GM18502 (cell line): Measurements from ENCODE around the gene SEC22A.

Experiments used
- ATAC-seq: cut with Tn5 transposase; IDR thresholded peaks from one replicate; pipeline ENCODE4 v1.9.1; 2021; ENCODE audit warnings: mild to moderate bottlenecking; ENCODE audit not compliant: unreplicated experiment, poor library complexity

The SEC22A gene

DNA sequence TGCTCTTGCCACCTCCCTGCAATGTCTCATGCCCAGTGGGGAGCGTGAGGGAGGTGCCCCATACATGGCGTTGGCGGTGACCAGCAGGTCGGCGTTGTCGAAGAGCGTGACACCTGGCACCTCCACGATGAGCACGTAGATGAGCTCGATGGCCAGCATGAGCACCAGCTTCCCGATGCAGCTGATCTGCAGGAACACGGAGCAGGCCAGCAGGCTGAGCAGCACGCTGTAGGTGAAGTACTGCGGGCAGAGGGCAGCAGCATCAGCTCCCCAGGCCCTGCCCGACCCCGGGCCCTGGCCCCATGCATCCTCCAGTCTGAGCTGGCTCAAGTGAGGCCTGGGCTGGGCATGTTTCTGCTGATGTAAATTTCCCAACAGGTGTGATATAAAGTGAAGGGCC lies 98.3 kb downstream of the SEC22A start:
- no peak for ATAC-seq

DNA sequence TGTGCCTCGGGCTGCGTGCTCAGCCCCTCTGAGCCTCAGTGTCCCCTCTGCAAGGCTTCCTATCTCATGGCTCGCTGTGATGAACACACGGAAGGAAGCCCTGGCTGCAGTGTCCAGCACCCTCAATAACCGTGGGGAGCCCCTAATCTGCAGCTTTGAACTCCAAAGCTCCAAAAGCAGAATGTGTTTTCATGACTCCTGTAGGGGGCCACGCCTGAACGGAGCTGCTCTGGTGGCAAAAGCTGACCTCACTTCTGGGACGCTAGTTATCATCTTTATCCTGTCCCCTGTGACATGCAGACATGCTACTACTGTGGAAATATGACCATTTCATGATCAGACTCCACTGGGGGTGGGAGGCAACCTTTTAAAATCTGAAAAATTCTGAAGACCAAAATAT lies 98.8 kb downstream of the SEC22A start:
- no peak for ATAC-seq

DNA sequence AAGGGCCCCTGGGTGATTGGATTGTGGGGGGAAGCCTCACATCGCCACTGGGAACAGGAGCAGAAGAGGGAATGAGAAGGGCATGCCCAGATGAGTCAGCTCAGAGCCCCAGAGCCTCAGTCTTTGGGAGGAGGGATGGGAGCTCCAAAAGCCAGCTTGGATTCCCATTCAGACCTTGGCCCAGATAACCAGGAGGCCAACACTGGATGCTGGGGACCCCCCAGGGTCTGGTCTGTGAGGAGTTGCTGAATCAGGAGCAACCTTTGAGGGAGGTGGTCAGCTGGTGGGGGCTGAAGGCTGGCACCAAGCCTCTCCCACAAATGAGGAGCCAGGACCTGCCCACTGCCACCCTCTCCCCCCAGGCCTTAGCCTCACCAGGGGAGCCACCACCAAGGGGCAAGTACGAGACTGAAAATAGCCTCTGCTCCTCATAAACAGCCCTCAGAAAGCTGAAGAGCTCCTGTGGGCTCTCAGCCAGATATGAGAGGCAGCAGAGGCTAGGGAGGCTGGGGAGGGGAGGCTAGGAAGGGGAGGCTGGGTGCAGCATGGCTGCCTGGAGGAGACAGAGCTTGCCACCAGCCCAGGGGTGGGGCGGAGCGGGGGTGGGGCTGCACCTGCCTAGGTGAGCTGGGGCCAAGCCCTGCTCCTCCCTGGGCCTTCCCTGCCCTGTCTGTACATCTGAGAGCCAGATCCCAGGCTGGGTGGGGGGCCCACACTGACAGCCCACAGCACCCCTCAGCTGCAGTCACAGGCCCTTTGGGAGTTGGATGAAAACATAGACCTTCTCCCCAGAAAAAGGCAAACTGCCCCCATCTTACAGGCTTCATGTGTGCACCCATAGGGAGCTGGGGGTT lies 99.8 kb downstream of the SEC22A start:
- ATAC-seq: no peak

DNA sequence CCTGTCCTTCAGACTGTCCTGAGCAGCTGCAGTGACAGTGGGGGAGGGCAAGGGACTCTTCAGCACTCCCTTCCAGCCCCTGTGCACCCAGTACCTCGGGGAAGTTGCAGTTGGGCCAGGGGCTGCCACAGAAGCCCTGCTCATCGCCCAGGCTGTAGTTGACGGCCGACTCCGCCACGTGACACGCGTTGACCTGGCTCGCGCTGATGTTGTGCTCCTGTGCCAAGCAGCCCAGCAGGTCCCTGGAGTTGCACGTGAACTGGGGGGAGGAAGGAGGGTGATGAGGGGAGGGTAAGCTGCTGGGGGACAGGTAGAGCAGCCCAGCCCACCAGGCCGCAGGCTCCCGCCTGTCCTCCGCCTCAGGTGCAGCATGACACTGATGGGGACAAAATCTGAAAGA lies 101.2 kb downstream of the SEC22A start:
- ATAC-seq: no peak

DNA sequence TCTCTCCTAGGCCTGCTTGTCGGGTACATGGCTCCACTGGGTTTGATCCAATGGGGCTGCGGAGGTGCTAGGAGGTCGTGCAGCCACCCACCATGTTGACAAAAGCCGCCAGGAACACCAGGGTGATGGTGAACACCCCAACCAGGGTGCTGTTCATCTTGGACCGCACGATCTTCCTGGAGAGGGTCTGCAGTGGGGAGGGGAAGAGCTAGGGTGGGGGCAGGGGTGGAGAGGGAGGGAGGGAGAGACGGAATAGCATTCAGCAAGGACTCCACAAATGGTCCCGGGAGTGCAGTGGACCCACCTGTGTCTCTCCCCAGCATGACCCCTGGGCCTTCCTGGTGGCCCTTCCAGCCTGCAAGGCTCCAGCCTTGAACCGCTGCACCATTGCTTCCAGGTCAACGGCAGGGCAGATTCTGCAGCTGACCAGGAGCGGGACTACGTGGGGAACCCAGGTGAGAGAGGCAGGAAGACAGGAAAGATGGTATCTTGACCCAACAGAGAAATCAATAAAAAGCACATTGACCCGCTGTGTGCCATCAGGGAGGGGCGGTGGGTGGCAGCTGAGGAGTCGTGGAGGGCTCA lies 102.3 kb downstream of the SEC22A start:
- no peak for ATAC-seq

DNA sequence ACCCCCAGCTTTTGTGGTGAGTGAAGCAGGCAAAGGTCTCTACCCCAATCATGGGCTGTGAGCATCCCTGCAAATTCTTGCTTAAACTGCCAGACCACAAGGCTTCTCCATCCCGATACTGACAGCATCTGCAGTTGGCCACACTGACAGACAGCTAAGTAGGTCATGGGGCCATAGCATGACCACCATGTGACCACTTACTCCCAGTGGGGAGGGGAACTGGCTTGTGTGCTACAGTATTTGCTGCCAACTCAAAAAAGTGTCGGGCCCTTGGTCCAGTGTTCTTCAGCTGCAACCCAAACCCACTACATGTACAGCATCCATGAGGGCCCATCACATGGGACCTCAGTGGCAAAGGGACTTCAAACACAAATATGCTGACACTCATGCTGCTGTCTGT lies 103.4 kb downstream of the SEC22A start:
- no peak for ATAC-seq

DNA sequence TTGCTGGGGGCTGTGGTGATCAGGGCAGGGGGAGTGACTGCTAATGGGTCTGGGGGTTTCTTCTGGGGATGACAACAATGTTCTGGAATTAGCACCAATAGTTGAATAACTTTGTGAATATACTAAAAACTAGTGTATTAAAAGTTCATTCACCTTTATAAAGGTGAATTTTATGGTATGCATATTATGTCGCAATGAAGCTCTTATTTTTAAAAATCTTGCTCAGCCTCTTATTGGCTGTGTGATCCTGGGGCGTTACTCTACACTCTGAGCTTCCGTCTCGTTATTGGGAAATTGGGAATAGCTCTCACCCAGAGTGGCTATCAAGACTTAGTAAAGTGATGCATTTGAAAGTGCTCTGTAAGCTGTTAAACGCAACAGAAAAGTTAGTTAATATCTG lies 105.3 kb downstream of the SEC22A start:
- no peak for ATAC-seq

DNA sequence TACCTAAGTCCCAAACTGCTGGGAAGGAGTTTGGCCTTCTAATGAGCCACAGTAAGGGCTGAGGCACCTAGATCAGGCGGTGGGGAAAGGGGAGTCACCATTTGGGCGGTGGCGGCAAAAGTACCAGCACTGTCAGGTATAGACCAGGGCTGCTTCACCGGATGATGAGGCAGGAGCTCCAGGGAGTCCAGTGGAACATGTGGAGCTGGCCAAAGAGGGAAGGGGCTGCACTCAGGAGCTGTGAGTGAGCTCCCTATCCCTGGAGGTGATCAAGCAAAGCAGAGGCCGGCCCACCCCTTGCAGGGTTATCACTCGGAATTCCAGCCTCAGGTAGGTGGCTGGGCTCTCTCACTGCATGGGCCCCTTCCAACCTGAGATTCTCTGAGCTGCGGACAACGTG lies 108.4 kb downstream of the SEC22A start:
- ATAC-seq: no peak

DNA sequence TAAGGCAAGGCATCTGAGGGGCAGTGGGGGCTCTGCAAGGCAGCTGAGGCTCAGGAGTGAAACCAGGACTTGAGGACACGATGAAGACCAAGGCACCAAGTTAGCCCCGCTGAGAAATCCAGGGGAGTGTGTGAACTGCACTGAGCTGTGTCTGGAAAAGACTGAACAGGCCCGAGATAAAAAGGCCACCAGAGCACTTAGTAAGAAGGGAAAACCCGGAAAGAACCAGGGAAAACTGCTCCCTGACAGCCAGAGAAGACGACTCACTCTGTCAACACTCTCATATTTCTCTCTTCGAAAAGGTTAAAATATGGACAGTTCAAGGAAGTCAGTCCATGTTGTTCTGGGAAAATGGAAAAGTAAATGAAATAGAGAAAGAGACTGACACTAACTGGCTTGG lies 109.0 kb downstream of the SEC22A start:
- ATAC-seq: no peak

DNA sequence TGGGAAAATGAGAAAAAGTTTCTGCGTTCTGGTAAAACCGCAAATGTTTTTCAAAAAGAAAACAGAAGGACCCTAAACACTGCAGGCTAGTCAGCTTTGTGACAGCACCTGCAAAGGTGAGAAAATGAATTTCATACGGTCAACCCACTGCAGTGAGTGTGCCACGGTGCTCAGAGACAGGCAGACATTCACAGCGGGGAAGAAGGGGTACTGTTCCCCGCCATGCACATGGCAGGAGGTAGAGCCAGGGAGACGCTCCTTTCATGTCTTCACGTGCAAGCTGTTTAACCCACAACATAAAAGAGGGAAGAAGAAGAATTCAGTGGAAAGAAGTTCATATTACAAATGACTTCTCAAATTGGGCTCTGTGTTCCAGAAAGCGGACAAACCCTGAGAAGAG lies 109.5 kb downstream of the SEC22A start:
- ATAC-seq: no peak

DNA sequence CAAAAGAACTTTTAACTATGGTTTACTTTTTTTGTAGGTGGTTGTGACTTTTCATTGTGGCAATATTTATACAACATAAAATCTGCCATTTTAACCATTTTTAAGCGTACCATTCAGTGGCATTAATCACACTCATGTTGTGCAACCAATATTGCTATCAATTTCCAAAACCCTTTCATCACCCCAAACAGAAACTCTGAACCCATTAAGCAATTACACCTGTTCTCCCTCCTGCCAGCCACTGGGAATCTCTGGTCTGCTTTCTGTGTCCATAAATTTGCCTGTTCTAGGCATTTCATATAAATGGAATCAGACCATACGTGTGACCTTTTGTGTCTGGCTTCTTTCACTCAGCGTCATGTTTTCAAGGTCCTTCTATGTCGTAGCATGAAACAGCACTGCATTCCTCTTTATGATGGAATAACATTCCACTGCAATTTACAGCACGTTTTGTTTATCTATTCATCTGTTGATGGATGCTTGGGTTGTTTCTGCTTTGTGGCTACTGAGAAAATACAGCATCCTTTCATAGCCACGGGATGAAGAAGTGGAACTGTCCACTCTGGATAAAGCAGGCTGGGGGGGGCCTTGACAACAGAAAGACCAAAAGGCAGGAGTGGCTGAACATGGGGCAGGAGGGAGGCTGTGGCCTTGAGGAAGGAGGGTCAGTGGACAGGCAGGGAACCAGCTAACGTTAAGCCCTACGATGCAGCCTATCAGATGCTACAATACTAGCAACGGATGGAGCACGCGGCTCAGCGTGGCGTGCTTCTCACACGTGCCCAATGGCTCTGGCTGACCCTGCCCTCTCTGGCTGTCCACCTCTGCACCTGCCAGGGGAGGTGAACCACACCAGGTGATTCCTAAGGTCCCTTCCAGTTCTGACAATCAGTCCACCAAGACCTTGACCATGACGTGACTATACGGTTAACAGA lies 110.9 kb downstream of the SEC22A start:
- no peak for ATAC-seq

DNA sequence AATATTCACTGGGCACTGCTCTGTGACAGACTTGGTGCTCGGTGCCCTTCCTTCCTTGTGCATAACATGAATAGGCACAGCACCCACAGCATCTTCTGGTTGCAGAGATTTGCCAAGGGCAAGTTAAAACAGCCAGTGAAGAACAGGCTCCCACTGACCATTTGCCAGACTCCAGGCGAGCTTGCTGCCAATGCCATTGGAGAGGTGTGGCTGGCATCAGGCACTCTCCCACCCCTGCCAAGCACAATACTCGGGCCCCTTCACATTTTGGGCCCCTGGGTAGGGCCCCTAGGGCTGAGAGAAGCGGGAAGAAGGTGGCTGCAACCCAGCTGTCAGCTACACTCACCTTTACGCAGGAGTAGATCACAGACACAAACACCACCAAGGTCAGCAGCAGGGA lies 112.1 kb downstream of the SEC22A start:
- ATAC-seq: no peak

DNA sequence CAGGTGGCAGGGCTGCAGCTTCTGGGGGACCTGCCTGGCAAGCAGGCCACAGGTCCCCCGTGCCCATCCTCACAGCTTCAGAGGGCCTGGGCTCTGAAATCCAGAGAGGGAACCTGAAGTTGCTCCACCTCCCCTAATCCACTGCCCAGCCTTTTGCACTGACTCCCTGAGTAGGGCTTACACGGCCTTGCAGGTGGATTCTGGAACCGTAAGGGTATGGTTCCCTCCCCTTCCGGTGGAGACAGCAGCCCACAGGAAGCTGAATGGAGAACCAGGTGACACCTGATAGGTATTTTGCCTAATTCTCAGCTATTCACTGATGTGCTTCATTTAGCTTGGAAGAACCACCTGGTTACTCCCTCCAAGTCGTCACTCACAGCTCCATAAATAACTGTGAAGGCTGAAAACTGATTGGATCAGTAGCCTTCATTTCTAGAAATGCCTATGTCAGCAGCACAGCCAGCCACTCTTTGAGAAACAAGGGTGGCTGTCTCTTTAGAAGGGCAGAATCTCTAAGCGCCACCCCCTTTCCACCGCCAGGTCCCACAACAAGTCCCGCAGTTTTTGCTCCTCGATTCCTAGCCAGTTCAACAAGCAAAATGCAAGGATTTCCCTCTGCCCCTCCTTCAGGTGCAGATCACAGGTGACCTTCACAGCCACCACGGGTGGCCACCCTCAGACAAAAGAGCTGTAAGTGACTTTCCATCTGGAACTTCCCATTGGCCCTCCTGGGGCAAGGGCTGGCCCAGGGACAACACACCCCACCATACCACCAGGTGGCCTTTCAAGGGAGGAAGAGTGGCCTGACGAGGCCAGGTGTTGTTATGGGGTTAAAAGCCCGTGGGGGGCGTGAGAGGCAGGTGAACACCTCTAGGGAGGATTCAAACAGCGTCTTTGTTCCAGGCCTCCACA lies 112.9 kb downstream of the SEC22A start:
- ATAC-seq: no peak

DNA sequence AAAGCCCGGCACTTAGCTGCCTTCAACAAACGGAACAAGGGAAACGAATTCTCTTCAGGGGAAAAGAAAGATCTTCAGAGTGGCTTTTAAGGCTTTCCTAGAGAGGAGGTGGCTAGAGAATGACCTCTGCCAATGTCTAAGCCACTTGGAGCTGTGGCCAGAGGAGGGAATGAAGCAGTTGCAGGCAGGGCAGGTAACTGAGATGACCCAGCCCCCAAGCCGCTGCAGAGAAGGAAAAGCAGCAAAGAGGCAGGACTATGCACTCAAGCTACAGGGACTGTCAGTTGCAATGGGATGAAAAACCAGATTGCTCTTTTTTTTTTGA lies 113.5 kb downstream of the SEC22A start:
- no peak for ATAC-seq

DNA sequence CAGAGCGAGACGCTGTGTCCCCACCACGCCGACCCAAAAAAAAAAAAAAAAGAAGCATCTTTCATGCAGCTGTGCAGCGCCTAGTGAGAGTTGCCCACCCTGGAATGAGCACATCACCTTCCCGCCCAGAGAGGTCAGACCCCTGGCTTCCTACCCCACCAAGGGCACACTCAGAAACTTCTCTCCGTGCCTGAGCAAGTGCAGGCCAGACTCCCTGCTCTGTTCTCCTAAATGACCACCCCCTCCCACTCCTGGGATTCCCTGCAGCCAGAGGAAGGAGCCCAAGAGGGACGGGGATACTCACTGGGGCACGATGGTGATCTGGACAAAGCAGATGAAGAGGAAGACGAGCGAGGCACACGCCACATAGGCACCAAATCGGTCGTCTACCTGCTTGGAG lies 116.0 kb downstream of the SEC22A start:
- no peak for ATAC-seq

DNA sequence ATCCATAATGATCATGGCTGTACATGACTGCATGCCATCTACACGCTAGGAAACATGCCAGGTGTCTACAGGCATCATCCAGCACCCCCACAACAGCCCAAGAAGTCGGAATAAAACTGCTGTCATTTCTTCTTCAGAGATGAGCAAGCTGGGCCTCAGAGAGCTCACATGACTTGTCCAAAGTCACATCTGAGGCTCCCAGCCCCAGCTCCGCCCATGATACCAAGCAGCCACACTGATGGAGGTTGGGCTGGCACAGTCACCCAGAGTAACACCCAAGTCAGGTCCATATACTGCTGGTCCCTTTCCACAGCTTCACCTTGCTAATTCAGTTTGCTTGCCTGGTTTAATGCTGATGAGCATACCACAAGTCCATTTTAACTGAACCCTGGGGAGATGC lies 116.6 kb downstream of the SEC22A start:
- ATAC-seq: no peak

DNA sequence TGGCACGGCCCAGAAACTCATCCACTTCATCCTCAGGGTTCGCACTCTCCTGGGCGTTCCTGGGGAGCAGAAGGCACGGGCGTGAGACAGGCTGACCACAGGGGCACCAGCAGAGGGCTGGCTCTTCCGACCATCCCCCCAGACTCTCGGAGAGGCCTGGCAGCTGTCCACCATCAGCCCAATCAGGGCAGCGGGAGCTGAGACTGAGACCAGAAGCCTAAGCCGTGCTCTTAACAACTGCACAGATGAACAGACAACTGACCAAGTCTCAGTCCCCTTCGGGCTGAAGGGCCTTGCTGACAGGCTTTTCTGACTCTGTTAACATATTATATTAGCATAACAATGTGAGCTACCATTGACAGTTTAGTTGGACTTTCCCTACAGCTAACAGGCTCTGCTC lies 118.0 kb downstream of the SEC22A start:
- no peak for ATAC-seq

DNA sequence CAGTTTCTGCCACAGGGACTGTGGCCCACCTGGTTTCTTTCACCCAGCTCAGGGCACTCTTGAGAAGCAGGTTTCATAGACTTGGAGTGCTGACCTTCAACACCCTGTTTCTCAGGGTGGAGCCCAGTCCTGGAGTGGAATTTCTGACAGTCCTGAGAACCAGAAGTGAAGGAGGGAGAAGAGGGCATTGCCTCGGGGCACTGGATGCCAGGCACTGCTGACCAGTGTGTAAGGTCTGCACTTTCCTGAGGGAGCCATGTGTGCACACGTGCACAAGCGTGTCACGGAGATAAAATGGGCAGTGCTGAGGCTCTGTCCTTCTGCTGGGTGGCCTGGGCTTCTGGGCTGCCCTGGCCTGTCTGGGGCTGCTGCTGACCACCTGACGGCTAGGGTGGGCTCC lies 118.5 kb downstream of the SEC22A start:
- no peak for ATAC-seq

DNA sequence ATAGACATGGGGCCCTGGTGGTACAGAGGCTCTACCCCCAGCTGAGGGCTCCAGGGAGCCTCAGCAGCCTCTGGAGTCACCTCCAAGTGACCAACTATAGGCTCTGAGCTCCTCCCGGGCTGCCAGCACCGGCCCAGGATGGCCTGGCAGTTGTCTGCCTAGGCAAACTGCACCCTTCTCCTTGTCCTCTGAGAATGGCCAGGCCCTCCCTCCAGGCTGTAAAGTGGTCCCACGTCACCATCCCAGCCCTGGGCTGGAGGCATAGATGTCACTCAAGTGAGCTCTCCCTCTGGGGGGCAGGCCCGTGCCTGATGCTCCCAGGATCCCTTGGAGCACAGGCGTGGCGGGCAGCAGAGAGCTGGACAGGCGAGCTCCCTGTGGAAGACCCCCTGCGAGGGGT lies 120.1 kb downstream of the SEC22A start:
- ATAC-seq: no peak

DNA sequence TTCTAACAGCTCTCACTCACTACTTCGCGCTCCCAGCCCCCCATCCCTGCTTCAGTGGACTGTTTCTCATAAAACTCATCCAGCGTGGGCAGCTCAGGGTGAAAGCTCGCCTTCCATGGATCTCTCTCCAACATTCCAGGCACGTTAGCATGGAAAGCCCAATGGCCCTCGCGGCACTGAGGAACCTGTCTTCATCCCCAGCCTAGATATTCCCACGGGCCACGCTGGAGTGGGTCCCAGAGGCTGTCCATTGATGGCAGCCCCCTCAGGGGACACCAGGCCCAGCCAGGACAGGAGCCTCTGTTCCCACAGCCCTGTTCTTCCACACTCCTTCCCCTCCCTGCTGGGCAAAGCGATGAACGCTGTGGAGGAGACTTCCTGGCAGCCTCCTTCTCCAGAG lies 121.1 kb downstream of the SEC22A start:
- no peak for ATAC-seq
